PFSK-1 (cell line): ENCODE measurements around the gene E2F1.

Experiments
- POLR2AphosphoS5 ChIP-seq: IDR thresholded peaks from 2 replicates; pipeline ENCODE4 v1.6.1; 2012; ENCODE audit warnings: low read depth, mild to moderate bottlenecking, control low read depth, low read length, moderate library complexity
- REST ChIP-seq, 2 experiments: IDR thresholded peaks; 2 replicates each; pipeline versions ENCODE4 v1.6.1 to v1.8.0; 2011 to 2012; ENCODE audit warnings: low read depth in 2 of 2, low read length in 2 of 2, control low read depth in 1 of 2, inconsistent platforms in 1 of 2, mild to moderate bottlenecking in 1 of 2, moderate library complexity in 1 of 2; ENCODE audit not compliant: insufficient read depth in 1 of 2
- TAF1 ChIP-seq: IDR thresholded peaks from 2 replicates; pipeline ENCODE4 v1.6.1; 2012; ENCODE audit warnings: low read length, control low read depth, borderline replicate concordance; ENCODE audit not compliant: insufficient read depth

DNA sequence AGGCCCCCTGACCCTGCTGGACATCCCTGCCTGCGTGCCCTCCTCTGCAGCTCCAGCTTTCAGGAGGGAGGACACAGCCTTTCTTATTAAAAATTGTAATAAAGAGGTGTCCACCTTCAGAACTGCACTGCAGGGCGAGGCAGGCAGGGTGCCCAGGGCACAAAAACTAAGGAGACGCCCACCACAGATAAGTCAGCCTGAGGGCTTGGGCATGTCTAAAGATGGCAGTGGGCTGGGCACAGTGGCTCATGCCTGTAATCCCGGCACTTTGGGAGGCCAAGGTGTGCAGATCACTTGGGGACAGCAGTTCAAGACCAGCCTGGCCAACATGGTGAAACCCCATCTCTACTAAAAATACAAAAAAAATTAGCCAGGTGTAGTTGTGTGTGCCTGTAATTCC, 31.0 kb downstream of the E2F1 start:
- no peak for TF ChIP-seq TAF1
- TF ChIP-seq REST (IDR thresholded peaks at IDR 0.05; ENCODE audit: insufficient read depth in 1 of 2, low read depth in 2 of 2, low read length in 2 of 2), result no peak
- TF ChIP-seq POLR2AphosphoS5, result no peak
